BLaER1 (cell line): ENCODE measurements around the gene NTHL1.

ENCODE experiments used
- H3K27ac ChIP-seq: shearing (Covaris generic); formaldehyde crosslinking; 2 replicates; pipeline ENCODE4 v1.8.1; 2022
- H3K27me3 ChIP-seq: shearing (Covaris generic); formaldehyde crosslinking; 2 replicates; pipeline ENCODE4 v1.8.1; 2022
- H3K36me3 ChIP-seq: shearing (Covaris generic); formaldehyde crosslinking; 2 replicates; pipeline ENCODE4 v1.8.1; 2022
- H3K4me1 ChIP-seq: shearing (Covaris generic); formaldehyde crosslinking; 2 replicates; pipeline ENCODE4 v1.8.1; 2022
- H3K4me2 ChIP-seq: shearing (Covaris generic); formaldehyde crosslinking; 2 replicates; pipeline ENCODE4 v1.8.1; 2022
- H3K4me3 ChIP-seq: shearing (Covaris generic); formaldehyde crosslinking; 2 replicates; pipeline ENCODE4 v1.8.1; 2022
- H3K9ac ChIP-seq: shearing (Covaris generic); formaldehyde crosslinking; 2 replicates; pipeline ENCODE4 v1.8.1; 2022
- H3K9me3 ChIP-seq: shearing (Covaris generic); formaldehyde crosslinking; 2 replicates; pipeline ENCODE4 v1.8.1; 2022
- H4K20me1 ChIP-seq: shearing (Covaris generic); formaldehyde crosslinking; 2 replicates; pipeline ENCODE4 v1.8.1; 2022
- Cebpa-rat ChIP-seq: shearing (Covaris generic); IDR thresholded peaks from 2 replicates; pipeline ENCODE4 v1.8.1; 2022

Gene NTHL1

DNA sequence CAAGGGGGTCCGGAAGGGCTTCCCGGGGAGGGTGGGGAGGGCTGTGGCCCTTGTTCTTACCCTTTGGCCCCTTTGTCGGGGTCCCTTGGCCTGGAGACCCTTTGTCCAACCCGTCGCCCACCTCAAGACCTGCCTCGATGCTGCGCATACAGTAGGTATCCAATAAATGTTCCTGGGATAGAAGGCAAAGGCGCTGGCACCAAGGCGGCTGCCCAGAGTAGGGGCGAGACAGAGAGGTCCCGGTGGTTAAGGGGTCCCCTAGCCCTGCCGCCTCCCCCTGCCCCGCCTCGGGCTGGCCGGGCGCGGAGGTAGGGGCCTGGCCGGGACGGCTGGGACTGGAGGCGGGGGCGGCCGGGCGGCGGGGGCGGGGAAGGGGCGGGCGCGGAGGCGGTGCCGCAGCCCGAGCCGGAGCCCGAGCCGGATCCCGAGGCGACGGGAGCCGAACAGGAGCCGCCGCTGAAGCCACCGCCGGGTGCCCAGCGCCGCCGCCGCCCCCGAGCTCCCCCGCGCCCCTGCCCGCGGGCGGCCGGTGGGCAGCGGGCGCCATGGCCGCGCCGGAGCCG, 21.1 kb downstream of the NTHL1 start, which contains the start of gene NHERF2:
NHERF2 (plus strand) TSS at position 442 of the 563 bp plus-strand sequence; CDS start at position 546, 104 bp downstream.
- Histone ChIP-seq H3K27ac (peak within 1 kb of the TSS; percentile 56), H3K9ac (peak within 1 kb of the TSS; percentile 74), H4K20me1 (peaks cover 18% of the 10 kb centered on the region), H3K4me2 (peak within 1 kb of the TSS; percentile 96), H3K9me3 (no peaks in the 10 kb centered on the region), H3K4me3 (peak within 1 kb of the TSS; percentile 74), H3K36me3 (peaks cover 7% of the 10 kb centered on the region), H3K27me3 (peaks cover 48% of the 10 kb centered on the region), H3K4me1 (peaks cover 61% of the 10 kb centered on the region)
- TF ChIP-seq Cebpa-rat: no peak

DNA sequence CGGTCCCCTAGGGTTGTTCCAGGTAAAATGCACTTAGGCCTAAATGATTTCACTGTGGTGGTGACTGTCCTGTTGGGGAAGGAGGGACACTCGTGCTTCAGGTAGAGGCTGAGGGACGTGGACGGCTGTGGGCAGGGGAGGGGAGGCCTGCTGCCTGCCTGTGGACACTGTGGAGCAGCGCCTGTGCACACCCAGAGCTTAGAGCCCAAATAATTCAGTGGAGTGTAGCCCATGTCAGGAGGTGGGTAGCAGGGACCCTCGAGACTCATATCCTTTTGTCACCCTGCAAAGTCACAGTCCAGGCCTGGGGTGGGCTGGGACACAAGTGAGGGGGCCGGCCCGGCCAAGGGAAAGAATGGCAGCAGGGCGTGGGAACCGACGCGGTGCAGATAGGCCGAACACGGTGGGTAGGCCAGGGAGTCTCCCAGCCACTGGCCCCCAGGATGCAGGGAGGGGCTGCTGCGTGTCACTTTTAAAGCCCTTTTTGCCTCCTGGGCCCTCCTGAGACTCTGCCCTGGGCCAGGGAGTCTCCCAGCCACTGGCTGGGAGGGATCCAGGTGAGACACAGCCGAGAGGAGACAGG, 21.7 kb downstream of the NTHL1 start:
- no peak for TF ChIP-seq Cebpa-rat
- H3K27ac ChIP-seq: no peak overlapping the region
- H3K9ac ChIP-seq: no peak overlapping the region
- no peaks in the 10 kb centered on the region for H3K9me3 ChIP-seq
- H4K20me1 ChIP-seq: peaks cover 18% of the 10 kb centered on the region
- H3K4me3 ChIP-seq: no peak overlapping the region
- peak overlapping the region; percentile 96 for H3K4me2 ChIP-seq
- peaks cover 56% of the 10 kb centered on the region for H3K4me1 ChIP-seq
- H3K27me3 ChIP-seq: peaks cover 54% of the 10 kb centered on the region
- peaks cover 7% of the 10 kb centered on the region for H3K36me3 ChIP-seq

DNA sequence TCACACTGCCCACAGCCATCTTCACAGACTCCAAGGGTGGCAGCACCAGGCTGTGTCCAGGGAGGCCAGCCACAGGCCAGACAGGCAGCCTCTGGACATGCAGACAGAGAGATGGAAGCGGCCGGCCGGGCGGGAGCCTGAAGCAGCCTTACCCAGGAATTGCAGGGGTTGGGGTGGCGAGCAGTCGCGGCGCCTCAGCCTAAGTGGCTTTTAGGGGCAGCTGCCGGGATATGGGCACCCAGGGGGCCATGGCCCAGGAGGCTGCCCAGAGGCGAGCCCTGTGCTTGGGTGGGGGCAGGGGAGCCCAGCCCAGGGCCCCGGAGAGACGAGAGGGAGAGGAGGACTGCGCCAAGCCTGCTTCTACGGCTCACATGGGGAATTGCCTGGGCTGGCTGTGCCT, 22.4 kb downstream of the NTHL1 start:
- H3K36me3 ChIP-seq: peaks cover 6% of the 10 kb centered on the region
- H4K20me1 ChIP-seq: peaks cover 18% of the 10 kb centered on the region
- TF ChIP-seq Cebpa-rat: no peak
- H3K4me2 ChIP-seq: no peak overlapping the region
- no peaks in the 10 kb centered on the region for H3K9me3 ChIP-seq
- H3K4me1 ChIP-seq: peaks cover 56% of the 10 kb centered on the region
- no peak overlapping the region for H3K4me3 ChIP-seq
- no peak overlapping the region for H3K9ac ChIP-seq
- no peak overlapping the region for H3K27ac ChIP-seq
- H3K27me3 ChIP-seq: peaks cover 61% of the 10 kb centered on the region

DNA sequence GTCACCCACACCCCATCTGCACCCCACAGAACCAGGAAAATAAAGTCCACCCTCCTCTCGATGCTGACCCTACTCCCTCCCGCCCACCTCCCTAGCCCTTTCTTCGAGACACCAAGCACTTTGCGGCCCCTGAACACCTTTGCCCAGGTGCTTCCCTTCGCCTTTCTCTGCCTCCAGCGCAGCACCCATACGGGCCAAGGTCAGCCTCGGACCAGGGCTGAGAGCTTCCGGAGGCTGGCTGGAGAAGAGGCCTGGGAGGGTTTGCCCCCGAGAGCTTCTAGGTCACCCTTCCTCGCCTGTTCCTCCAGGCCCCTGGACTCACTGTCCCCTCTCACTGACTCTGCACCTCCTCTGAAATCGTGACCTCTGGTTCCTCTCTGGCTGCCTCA, 23.6 kb downstream of the NTHL1 start:
- Histone ChIP-seq H3K9me3 (no peaks in the 10 kb centered on the region), H3K36me3 (no peaks in the 10 kb centered on the region), H3K9ac (no peak overlapping the region; the same call in 1 of the 2 replicates), H3K4me1 (peaks cover 62% of the 10 kb centered on the region), H3K27ac (no peak overlapping the region), H3K4me3 (no peak overlapping the region), H3K27me3 (peaks cover 73% of the 10 kb centered on the region), H3K4me2 (peak overlapping the region; percentile 85), H4K20me1 (peaks cover 21% of the 10 kb centered on the region)
- no peak for TF ChIP-seq Cebpa-rat

DNA sequence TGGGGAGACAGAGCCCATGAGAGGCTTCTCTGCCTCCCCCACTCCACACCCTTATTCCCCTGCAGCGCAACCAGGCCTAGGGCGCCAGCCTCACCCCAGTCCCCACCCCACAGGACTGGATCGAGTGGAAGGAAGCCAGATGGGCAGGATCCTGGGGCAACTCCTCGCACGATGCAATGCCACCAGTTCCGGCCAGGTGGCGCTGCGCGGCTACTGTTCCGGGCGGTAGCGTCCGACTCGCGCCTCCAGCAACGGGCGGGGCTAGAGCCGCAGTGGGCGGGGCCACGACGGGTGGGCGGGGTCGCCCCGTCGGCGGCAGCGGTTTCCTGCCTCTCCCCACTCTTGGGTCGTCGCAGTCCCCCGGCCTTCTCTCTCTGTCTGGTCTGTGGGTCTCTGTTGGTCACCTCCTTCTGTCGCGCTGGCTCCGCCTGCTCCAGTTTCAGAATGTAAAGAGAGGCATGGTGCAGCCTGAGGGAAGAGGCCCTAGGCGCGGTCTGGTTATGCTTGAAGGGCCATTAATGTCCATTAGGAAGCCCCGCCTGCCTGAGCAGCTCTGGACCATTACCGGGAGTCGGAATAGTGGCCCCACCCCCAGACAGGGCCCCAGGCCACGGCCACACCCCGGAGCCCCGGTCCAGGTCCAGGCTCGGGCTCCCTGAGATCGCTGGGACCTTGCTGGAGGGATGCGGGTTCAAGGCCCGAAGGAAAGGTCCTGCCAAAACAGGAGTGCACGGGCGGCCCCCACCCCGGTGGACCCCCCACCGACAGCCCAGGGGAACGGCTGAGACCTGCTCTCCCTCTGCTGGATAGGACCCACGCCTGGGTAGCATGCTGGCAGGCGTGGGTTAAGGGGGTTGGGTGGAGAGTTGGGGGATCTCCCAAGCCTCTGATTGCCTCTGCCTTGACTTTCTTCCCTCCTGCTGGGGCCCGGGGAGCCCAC, 24.3 kb downstream of the NTHL1 start:
- peaks cover 58% of the 10 kb centered on the region for H3K4me1 ChIP-seq
- H3K36me3 ChIP-seq: no peaks in the 10 kb centered on the region
- H3K9me3 ChIP-seq: no peaks in the 10 kb centered on the region
- H4K20me1 ChIP-seq: peaks cover 16% of the 10 kb centered on the region
- peak overlapping the region; percentile 66; the same call in 1 of the 2 replicates for H3K9ac ChIP-seq
- H3K4me3 ChIP-seq: peak overlapping the region; percentile 56
- no peak for TF ChIP-seq Cebpa-rat
- H3K4me2 ChIP-seq: peak overlapping the region; percentile 85
- peaks cover 74% of the 10 kb centered on the region for H3K27me3 ChIP-seq
- peak overlapping the region; percentile 52; the same call in 1 of the 2 replicates for H3K27ac ChIP-seq

DNA sequence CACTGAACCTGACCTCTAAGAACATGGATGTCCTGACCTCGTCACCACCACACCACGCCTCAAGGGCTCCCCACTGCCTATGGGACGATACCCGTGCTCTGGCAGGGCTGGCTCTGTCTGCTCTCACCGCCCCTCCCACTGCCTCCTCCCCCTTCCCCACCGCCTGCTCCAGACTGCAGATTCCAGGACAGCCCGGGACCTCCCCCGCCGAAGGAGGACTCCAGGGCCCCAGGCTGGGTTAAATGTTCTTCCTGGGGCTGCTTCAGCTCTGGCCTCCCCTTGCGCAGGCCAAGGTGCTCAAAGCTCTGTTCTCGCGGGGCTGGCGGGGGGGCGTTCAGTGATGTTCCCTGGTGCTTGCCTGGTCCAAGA, 24.9 kb downstream of the NTHL1 start:
- H3K27me3 ChIP-seq: peaks cover 74% of the 10 kb centered on the region
- TF ChIP-seq Cebpa-rat: no peak
- H3K9me3 ChIP-seq: no peaks in the 10 kb centered on the region
- H3K4me1 ChIP-seq: peaks cover 51% of the 10 kb centered on the region
- H3K27ac ChIP-seq: no peak overlapping the region; the same call in 1 of the 2 replicates
- peak overlapping the region; percentile 66; the same call in 1 of the 2 replicates for H3K9ac ChIP-seq
- H4K20me1 ChIP-seq: peaks cover 9% of the 10 kb centered on the region
- peak overlapping the region; percentile 56 for H3K4me3 ChIP-seq
- no peaks in the 10 kb centered on the region for H3K36me3 ChIP-seq
- H3K4me2 ChIP-seq: peak overlapping the region; percentile 85

DNA sequence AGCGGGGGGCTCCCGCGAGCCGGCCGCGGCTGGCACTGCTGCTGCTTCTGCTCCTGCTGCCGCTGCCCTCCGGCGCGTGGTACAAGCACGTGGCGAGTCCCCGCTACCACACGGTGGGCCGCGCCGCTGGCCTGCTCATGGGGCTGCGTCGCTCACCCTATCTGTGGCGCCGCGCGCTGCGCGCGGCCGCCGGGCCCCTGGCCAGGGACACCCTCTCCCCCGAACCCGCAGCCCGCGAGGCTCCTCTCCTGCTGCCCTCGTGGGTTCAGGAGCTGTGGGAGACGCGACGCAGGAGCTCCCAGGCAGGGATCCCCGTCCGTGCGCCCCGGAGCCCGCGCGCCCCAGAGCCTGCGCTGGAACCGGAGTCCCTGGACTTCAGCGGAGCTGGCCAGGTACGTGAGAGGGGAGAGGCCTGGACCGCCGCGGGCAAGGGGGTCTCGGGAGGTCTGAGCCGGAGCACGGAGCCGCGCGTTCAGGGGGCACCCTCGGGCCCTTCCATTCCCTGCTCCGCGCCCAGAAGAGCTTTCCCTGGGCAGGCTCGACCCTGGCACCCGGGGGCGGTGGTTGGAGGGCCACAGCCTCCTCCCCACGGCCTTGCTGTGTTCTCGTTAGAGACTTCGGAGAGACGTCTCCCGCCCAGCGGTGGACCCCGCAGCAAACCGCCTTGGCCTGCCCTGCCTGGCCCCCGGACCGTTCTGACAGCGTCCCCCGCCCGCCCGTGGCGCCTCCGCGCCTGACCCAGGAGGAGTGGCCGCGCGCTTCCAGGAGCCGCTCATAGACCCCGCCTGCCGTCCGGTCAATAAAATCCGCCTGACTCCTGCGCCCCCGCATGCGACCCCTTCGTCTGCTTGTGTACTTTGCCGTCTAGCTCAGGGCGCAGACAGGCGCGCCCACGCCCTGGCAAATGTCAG, 27.5 kb downstream of the NTHL1 start:
- 0 out of 2 replicates have a peak, but pooled peaks cover 6% of the 10 kb centered on the region for H4K20me1 ChIP-seq
- peak overlapping the region; percentile 66 for H3K9ac ChIP-seq
- H3K9me3 ChIP-seq: no peaks in the 10 kb centered on the region
- H3K4me2 ChIP-seq: peak overlapping the region; percentile 75
- H3K36me3 ChIP-seq: no peaks in the 10 kb centered on the region
- peak overlapping the region; percentile 60 for H3K4me3 ChIP-seq
- peaks cover 56% of the 10 kb centered on the region for H3K4me1 ChIP-seq
- TF ChIP-seq Cebpa-rat: no peak
- H3K27ac ChIP-seq: peak overlapping the region; percentile 61; the same call in 1 of the 2 replicates
- H3K27me3 ChIP-seq: peaks cover 49% of the 10 kb centered on the region

DNA sequence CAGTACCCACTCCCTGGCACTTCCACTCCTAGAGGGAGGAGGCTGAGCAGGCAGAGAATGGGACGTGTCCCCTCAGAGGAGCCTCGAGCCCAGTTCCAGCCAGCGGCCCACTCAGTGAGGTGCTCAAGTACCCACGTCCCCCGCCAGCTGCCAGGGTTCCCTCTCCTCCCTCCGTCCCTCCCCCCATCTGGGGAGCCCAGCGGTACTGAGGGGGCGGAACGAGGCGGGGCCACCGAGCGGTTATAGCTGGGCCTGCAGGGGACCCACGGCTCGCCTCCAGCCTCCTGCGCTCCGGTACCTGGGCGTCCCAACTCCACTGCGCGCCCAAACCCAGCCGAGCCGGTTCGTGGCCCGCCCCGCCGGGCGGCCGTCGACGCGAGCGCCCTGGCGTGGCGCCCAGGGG, 28.1 kb downstream of the NTHL1 start, which contains the start of gene NPW:
NPW (plus strand) TSS at position 268 of the 403 bp plus-strand sequence.
- H3K27ac ChIP-seq: peak within 1 kb of the TSS; percentile 61; the same call in 1 of the 2 replicates
- H3K4me3 ChIP-seq: peak within 1 kb of the TSS; percentile 60
- peaks cover 56% of the 10 kb centered on the region for H3K4me1 ChIP-seq
- peak within 1 kb of the TSS; percentile 75 for H3K4me2 ChIP-seq
- H3K9ac ChIP-seq: peak within 1 kb of the TSS; percentile 66
- no peak for TF ChIP-seq Cebpa-rat
- no peaks in the 10 kb centered on the region for H3K9me3 ChIP-seq
- peaks cover 45% of the 10 kb centered on the region for H3K27me3 ChIP-seq
- no peaks in the 10 kb centered on the region for H3K36me3 ChIP-seq
- 0 out of 2 replicates have a peak, but pooled peaks cover 6% of the 10 kb centered on the region for H4K20me1 ChIP-seq
